CD4-positive, alpha-beta T cell treated with Interleukin-15 for 4 hours (primary cell): ENCODE measurements around the gene ANK2.

Experiments used
- DNase-seq: peaks from one replicate; pipeline ENCODE4 v3.0.0-alpha.2; 2020; ENCODE audit warnings: low spot score

Gene ANK2

GRCh38 chr4:113094802-113095201 lies 45.3 kb downstream of the ANK2 start:
- no peak for DNase-seq

DNA sequence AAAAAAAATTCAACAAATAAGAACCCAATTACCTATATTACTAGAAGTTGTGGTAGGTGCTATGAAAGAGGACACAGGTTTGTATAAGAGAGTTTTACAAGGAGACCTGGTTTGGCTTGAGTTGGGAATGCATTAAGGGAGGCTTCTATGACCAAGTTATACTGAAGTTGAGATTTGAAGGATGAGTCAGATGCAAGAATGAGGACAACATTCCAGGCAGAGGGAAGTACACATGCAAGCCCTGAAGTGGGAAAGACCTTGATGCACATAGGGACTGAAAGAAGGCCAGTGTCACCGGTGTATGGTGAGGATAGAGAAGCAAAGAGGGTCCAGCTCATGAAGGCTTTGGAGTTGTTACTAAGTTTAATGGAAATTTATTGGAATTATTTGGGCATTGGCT lies 52.2 kb downstream of the ANK2 start:
- no peak for DNase-seq

DNA sequence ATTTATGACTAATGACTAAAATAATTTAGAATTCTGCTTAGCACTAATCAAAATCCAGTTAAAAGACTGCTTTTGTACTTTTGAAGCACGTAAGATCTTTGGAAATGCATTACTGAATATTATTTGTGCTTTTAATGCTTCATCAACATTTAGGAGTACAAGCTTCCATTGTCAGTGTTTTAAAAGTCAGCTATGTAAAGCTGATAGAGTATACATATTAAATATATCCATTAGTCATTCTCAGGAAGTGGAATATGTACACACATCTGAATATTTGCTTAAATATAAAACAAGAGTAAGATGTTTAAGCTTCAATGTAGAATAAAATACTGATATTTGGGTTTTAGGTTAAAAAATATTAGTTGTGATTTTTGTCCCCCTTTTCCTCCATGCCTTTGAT lies 54.1 kb downstream of the ANK2 start:
- no peak for DNase-seq

DNA sequence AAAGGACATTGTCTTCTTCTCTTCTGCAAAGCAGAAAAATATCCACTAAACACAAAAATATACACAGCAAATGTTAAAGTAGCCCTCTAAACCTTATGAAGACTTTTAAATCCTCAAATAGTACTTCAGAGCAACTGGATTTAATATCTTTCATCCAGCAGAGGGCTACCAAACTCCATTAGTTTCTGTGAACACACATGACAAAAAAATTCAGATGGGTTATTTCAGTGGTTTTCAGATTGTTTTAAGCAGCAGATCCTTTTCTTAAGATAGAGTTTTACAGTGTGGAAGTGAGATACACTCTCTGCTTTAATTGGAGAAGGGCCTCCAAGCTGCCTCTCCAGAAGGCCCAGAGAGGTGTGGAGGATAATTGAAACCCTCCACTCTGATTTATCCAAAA lies 56.7 kb downstream of the ANK2 start:
- DNase-seq = no peak

- DNase-seq = no peak
These were observed 59.8 kb downstream of the ANK2 start for GRCh38 chr4:113109106-113109718.

DNA sequence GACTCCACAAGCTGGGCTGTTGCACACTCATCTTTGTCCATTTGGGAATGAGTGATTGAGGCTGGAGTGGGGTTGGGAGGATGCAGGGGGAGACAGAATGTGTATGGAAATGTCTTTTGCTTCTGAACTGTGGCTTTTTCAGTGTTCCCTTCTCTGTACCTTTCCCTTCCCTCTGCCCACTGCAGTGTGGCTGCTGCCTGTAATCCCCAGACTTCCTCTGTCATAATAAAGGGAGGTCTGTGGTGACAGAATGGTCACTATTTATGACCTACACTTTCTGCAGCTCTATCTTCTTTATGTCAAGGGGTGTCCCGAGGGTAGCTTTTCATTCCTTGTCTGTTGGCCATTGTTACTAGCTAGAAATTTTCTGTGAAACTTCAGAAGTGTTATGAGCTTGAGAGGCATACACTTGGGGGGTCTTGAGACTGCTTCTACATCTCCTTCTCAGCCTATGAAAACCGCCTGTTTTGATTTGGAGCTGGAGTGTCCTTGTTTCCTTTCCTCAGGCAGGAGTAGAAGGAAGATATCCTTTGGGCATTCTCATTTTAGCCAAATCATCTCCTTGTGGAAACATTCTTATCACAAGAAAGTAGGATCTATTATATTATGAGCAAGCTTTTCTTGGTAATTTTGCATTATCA lies 63.0 kb downstream of the ANK2 start:
- no peak for DNase-seq

- no peak for DNase-seq
These were observed 63.7 kb downstream of the ANK2 start for GRCh38 chr4:113113151-113113550.

GRCh38 chr4:113114884-113115283 lies 65.4 kb downstream of the ANK2 start:
- DNase-seq = no peak

DNA sequence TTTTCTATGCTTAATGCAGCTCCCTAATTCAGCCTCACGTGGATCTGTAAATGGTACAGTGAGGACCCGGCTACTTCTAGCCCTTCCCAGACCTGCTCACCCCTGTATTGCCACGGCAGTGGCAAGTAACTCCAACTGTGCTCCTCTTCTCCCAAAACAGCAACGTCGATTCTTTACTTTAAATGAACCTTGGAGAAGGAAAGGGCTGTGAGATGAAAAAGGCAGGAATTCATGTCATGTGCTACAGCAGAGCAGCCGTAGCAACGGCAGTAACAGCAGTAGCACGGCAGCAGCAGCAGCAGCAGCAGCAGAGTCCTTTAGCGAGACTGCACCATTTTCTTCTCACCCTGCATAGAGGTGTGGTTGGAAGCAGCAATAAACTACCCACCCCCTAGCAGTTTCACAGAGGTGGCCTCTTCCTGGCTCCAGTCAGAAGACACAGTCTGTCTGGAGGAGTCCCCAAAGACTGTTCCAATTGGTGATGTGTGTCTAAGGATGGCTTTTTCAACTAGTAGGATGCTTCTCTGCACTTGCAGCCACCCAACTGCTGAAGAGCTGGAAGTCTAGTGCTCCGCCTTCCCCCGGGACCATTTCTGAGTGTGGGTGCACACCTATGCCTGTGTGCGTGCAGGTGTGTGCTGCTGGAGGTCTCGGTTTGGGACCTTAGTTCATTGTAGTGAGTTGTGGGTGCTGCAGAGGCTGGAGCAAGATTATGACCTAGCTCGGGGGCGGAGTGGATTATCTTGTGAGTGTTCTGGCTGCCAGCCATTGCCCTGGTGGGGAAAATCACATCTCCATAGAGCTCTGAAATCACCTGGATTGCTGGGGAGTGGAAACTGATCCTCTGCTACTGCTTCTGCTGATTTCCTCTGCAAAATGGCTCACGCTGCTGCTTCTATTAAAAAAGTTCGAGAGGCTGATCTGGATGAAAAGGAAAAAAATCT lies 67.2 kb downstream of the ANK2 start:
- DNase-seq = no peak

- no peak for DNase-seq
These were observed 67.9 kb downstream of the ANK2 start for GRCh38 chr4:113117358-113117702.

- no peak for DNase-seq
These were observed 72.6 kb downstream of the ANK2 start for GRCh38 chr4:113122066-113122465.

DNA sequence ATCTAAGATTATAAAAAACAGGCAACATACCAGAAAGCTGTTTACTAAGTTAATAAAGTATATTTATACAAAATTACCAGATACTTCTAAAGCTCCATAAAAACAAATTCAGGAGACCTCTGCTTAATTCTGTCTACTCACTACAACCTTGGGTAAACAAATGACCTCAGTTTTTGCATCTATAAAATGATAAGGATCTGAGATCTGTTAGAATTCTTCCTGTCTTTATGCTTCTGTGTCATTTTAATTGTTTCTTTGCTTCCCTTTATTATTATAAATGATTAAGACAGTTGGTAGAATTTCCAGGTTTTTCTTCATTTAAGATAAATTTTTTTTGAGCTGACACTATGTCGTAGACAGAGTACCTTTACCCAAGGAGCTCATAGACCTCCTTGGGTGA lies 76.0 kb downstream of the ANK2 start:
- DNase-seq = no peak

DNA sequence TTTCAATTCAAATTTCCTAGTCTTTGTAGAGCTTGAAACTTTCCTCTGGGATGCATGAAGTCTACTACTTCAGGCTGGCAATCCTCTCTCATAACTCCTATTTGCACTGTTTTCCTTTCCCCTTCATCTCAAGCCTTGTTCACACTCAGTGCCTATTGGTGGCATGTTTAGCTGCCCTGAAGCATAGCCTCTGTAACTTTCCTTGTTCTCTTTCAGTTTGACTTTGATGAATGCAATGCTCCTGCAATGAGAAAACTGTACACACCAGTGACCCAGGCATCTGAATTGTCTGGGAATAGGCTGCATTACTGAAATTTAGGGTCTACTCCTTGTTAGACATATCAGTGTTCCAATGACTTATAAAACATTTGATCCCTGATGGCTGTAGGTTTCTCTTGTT lies 81.7 kb downstream of the ANK2 start:
- DNase-seq = no peak

- no peak for DNase-seq
These were observed 82.2 kb downstream of the ANK2 start for GRCh38 chr4:113131621-113132020.

- DNase-seq = no peak
These were observed 92.5 kb downstream of the ANK2 start for GRCh38 chr4:113141901-113142346.

- no peak for DNase-seq
These were observed 92.9 kb downstream of the ANK2 start for GRCh38 chr4:113142351-113142750.

GRCh38 chr4:113144091-113144490 lies 94.6 kb downstream of the ANK2 start:
- DNase-seq = no peak

GRCh38 chr4:113145147-113145518 lies 95.7 kb downstream of the ANK2 start:
- no peak for DNase-seq

DNA sequence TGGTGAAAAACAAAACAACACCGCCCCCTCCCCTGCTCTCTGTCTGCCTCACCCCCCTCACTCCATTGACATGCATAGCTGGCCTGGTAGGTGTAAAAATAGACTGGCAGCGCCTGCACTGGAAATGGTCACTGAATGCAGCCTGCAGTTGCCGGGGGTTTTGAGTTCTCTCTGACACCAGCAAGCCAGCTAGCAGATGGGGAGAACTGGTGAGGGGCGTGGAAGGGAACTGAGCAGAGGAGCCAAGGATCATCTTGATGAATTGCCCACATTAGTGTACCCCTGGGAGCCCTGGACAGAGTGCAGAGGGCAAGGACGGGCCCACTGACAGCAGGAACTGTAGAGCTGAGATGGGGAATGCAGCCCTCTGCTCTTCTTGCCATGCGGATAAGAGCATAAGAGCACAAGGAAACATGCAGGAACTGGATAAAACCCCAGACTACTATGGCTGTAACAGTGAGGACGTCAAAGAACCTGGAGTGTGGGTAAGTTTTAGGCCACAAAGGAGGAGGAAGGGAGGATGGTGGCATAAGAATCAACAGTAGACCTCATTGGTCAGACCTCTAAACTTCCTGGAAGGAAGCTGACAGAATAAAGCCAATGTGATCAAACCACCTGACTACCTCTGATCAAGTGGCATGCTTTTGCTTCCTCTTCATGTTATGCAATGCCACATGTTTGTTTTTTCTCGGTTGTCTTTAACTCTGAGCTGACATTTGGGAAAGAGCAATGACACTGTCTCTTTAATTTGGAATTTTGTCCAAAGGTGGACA lies 96.3 kb downstream of the ANK2 start:
- DNase-seq = no peak

DNA sequence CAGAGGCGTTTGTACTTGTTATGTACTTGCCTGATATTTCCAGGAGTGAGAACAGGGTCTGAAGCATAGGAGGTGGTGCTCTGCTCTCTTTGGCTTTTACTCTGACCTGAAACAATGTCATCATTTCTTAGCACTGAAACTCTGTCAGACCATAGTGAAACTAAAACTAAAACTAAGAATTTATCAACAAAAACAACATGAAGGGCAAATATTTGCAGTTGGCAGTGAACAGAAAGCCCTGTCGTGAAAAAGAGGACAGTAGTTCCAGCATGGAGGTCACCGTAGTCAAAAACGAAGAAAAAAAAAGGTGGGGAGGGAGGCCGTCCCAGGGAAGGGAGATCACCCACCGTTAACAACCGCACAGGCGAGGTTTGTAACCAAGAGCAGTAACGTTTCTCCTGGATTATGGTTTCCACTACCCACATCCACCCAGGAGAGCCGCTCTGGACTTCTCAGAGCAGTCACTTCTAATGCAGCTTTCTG lies 97.5 kb downstream of the ANK2 start:
- DNase-seq = no peak

- no peak for DNase-seq
These were observed 98.2 kb downstream of the ANK2 start for GRCh38 chr4:113147498-113148111.

GRCh38 chr4:113148925-113149324 lies 99.5 kb downstream of the ANK2 start:
- DNase-seq = no peak
